Effector CD4-positive, alpha-beta T cell (primary cell): Measurements from ENCODE around the gene SLC6A3.

Experiments used
- DNase-seq: peaks from one replicate; pipeline ENCODE4 v3.0.0-alpha.2; 2020

The SLC6A3 gene

DNA sequence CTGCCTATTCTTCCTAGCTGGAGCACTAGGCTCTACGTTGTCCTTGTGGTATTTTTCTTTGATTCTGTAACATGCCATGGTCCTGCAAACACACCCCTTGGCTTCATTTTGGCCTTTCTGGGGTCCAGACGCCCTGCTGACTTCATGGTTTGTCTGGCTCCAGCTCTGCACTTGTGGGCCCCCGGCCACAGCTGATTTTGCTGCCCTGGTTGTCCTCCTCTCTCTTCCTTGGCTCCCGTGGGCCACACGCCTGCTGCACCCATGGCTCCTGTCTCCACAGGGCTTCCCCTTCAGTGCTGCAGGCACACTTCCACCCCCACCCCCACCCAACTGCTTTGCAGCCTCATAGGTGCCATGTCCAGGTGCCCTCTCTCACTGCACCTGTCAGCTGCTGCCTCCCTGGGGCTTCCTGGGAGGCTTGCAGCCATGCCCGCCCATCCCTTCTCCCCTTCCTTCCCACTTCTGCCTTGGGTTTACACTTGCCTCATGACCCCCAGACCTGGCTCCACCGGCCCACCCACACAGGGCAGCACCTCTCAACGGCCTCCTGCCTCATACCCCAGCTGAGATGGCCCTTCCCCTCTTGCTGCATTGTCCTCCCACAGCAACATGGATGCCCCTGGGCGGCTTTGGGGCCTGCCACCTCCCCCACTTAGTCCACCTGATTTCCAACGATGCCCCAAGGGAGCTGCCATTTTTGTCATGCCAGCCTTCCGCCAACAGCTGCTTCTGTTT lies 25.6 kb downstream of the SLC6A3 start:
- no peak for DNase-seq

DNA sequence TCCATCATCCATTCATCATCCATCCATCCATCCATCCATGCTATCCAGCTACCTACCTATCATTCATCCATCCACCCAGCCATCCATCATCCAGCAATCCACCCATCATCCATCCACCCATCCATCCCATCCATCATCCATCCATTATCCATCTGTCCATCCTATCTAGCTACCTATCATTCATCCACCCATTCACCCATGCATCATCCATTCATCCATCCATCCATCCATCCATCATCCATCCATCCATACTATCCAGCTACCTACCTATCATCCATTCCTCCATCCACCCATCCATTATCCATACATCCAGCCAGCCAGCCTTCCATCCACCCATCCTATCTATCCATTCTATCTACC lies 26.3 kb downstream of the SLC6A3 start:
- no peak for DNase-seq

DNA sequence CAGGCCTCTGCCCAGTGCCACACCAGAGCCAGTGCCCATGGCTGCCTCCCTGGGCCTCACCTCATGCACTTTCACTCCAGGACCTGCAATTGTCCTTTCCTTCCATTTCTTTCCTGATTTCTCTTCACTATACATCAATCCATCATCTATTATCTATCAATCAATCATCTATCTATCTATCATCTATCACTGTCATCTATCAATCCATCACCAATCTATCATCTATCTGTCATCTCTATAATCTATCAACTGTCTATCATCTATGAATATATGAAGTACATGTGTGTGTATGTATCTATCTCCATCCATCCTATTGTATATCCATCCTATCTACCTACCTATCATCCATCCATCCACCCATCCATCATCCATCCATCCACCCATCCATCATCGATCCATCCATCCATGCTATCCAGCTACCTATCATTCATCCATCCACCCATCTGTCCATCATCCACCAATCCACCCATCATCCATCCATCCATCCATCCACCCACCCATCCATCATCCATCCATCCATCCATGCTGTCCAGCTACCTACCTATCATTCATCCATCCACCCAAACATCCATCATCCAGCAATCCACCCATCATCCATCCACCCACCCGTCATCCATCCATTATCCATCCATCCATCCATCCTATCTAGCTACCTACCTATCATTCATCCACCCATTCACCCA lies 26.9 kb downstream of the SLC6A3 start:
- DNase-seq, result no peak

DNA sequence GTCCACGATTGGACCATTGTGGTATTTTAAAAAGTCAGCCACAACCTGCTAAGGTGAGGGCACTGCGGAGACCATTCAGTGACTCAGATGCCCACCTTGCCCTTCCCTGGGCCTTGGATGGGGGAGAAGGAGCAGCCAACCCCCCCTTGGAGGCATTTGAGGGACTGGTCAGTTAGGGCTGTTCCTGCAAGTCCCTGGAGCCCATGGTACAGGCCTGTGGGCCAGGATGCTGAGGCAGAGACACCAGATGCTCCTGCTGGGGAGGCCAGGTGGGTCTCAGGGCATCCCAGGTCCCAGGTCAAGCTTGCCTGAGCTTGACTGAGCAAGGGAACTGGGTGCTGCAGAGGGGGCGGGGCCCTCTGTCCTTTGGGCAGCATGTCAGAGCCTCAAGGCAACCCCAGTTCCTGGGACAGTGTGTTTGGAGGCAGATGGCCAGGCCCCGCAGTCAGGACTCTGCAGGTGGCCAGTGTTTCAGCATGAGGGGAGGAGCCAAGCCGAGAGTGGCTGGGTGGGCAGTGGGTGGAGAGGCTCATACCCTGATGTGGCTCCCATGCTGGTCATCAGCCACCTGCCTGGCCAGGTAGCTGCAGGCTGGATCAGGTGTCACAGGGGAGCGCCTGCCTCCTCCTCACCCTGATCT lies 27.5 kb downstream of the SLC6A3 start:
- no peak for DNase-seq

DNA sequence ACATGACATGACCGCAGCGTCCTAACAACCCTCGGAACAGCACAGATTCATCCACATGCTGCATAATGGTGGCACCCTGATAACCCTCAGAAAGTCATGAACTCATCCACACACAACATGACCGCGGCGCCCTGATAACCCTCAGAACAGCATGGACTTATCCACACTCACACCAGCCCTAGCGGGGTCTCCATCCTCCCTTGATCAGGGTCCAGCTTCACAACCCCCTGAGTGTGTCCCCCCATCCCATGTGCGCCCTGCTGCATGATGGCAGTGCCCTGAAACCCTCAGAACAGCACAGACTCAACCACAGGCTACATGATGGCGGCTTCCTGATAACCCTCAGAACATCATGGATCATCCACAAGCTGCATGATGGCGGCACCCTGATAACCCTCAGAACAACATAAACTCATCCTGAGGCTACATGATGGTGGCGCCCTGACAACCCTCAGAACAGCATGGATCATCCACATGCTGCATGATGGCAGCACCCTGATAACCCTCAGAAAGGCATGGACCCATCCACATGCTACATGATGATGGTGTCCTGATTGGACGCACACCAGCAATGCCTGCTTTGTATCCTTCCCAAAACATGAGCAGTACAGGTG lies 28.3 kb downstream of the SLC6A3 start:
- no peak for DNase-seq

DNA sequence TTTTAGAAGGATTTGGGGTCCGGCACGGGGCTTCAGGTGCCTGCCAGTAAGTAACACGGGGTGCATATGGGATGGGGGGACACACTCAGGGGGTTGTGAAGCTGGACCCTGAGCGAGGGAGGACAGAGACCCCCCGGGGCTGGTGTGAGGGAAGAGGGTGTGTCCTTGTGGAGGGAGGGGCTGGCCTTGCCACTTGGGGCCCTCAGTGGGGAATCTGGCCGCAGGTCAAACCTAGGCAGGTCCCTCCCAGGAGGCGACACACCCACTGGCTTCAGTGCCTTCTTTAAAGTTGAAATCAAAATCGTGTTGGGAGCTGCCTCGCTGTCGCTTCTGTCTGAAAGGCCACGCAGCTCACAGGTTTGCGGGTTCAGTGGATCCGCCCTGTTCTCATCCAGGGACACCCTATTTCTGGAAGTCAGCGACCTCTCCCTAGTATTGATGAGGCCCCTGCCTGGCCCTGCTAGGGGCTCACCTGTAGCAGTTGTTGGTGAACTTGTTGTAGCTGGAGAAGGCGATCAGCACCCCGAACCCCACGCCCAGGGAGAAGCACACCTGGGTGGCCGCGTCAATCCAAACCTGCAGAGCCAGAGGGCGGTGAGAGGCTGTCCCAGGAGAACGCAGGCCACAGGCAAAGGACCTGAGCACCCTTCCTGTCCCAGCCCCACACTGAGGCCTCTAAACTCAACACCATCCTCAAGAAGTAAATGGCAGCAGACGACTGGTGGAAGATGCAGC lies 29.4 kb downstream of the SLC6A3 start:
- DNase-seq, result no peak

DNA sequence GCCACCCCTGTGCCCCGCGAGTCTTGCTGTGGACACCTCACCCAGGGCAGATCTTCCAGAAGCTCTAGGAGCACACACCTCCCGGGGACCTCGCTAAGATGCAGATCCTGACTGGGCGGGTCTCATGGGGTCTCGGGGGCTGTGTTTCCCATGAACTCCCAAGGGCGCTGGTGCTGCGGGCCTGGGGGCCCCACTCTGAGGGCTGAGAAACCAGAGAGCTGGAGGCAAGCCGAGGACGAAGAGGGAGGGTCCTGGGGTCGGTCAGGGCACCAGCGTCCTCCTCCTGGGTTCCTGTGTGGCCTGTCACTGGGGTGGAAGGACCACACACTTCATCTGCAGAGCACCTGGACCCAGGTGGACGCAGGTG lies 30.2 kb downstream of the SLC6A3 start:
- no peak for DNase-seq

DNA sequence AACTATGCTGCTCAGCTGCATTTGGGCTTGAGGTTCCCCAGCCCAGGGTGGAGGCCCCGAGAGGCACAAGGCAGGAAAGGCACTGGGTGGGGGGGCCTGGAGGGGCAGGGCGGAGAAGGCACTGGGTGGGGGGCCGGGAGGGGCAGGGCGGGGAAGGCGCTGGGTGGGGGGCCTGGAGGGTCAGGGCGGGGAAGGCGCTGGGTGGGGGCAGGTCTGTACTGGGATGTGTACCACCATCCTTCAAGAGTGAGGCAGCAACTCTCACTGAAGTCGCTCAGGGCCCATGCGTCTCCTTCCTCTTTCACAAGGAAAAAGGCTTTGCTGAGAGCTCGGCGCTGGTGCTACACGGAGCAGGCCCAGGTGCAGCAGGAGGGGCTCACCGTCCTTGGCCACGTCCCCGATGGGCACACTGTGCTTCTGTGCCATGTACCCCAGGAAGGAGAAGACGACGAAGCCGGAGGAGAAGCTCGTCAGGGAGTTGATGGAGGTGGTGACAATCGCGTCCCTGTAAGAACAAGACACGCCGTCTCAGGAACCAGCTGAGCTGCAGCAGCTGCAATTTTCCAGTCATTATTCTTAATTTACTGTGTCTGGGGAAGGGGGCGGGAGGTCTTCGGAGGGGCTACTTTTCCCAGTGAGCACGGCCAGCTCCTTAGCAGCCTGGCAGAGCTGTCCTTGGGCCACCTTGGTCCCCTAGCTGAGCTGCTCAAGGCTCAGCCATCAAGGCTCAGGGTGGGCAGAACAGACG lies 30.8 kb downstream of the SLC6A3 start:
- DNase-seq, result no peak

DNA sequence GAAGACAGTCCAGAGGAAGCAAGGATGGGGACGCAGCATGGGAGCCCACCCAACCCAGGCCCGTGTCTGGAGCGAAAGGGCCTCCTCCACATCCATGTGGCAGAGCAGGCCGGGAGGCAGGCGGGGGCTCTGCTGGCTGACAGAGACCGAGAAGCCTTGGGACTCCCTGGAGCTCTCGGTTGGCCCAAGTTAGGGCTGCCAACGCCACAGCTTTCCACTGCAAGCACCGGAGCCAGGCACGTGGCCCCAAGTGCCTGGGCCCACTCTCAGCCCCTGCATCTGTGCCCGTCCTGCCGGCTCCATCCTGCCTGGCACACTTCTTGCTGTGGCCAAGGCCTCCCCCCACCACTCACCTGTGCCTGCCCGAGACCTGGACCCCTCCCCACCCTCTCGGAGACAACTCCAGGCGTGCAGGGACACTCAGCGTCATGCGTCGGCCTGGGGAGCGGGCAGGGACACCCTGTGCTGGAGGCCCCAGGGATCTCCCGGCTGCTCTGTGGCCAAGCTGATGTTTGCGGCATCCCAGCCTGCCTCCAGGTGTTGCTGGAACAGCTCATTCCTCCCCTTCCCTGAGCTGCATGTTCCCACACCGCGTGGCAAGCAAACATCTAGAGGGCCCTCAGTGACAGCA lies 31.5 kb downstream of the SLC6A3 start:
- DNase-seq, result no peak

DNA sequence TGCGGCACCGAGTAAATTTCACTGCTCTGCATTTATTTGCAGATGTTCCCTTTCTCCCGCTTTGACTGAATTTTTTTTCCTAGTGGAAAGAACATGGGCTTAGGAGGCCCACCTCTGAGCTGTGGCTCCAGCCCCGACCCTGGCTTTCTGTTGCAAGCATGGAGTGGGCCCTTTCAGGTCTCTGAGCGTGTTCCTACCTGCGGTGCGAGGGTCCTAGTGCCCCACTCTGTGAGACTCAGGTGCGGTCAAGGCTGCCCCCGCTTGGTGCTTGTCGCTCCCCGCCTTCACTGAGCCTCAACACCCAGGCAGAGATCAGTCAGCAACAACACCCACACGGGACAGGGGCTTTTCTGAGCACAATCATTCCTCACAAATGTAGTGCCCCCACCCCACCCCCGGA lies 32.0 kb downstream of the SLC6A3 start:
- DNase-seq, result no peak

DNA sequence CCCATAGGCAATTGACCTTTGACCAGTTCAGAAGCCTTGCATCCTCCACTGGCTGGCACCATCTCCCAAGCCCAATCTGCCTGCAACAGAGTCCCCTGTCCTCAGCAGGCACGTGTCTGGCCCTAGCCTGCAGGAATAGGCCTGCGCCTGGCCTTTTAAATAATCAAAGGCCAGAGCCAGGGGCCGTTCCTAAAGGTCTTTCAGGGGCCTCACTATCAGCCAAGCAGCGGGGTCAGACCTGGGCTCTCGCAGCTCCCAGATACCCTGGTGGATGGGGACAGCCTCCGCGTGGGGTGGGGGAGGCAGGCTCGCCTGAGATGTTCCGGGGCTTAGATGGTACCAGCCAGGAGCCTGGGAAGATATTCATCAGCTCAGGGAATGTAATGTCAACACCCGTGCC lies 32.6 kb downstream of the SLC6A3 start:
- DNase-seq, result no peak

DNA sequence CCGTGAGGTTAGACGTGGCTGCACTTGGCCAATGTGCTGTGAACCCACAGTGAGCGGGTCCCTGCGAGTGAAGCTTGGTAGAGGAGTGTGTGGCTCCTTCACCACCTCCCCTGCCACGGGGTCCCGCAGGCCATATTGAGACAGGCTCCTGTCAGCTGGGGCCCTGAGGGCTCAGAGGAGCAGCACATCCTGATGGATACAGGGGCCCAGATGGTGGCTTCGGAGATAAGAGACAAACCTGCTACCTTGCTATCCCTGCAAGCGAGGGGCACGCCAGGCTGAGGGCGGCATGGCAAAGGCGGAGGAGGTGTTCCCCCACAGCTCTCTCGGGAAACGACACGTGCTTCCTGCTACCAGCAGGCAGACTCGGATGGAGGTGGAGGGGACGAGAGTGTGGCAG lies 33.1 kb downstream of the SLC6A3 start:
- DNase-seq, result no peak

DNA sequence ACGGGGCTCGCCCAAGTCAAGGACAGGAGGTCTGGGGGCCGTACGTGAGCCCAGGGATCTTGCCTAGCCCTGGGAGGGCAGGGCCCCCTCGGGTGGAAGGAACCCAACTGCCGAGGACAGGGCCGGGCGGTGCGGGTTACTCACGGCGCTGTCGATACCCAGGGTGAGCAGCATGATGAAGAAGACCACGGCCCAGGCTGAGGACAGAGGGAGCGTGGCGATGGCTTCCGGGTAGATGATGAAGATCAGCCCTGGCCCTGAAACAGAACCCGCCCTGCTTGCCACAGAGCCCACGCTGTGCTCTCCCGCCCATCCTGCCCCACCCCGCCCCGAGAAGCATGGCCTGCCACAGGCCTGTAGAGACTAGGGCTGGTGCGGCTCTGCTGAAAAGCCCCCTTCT lies 34.1 kb downstream of the SLC6A3 start:
- DNase-seq, result no peak

DNA sequence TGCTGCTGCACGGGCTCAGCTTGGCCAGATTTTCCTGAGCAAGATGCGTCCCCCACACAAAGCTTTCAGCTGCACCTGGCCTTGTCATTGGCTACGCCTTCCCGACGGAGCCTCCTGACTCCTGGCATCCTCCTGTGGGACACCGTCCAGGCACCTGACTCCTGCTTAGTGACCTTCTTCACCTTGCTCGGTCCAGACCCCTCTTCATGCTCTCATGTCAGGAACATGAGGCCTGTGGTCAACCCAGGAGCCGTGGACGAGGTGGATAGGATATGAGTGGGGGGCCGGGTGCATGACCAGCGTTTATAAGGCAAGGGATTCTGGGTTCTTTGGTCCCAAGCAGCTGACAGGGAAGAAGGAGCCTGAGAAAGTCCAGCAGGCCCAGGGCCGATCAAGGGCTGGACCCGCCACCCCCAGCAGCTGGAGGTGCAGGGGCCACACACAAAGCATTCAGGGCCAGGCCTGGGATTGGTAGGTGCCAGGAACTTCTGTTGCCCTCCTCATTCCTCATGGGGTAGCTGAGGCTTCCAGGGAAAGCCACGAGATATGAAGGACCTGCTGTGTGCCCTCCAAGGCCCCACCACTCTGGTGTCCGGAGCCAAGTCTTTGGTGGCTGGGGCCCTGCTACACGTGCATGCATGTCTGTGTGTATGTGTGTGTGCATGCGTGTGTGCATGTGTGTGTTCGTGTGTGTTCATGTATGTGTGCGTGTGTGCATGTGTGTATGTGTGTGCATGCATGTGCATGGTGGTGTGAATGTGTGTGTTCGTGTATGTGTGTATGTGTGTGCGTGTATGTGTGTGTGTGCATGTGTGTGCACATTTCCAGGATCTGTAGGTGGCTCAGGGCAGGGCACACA lies 34.9 kb downstream of the SLC6A3 start:
- no peak for DNase-seq

DNA sequence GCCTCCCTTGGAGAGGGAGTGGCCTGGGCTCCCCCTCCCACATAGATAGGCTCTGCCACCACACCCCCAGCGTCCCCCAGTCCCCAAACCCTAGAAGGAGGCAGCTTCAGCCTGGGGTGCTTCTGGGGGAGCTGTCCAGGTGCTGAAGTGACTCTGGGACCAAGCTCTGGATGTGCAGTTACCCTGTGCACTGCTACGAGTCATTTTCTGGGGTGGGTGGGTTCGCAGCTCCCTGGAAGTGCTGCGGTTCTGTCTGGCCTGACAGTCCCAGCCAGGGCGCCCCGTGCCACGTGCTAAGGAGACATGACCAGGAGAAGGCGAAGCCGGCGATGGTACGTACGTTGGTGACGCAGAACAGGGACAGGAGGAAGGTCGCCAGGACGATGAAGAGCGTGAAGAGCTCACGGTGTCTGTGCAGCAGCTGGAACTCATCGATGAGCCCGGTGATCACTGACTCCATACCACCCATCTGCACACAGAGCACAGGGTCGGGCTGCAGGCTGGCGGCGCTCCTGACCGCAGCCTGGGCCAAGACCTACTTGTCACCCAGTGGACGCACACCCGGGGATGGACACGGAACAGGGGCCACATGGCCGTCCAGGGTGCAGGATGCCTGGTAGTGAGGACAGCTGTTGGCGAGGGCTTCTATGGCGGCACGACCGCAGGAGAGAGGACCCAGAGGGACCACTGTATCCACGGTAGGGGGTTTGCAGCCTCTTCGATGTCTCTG lies 35.7 kb downstream of the SLC6A3 start:
- no peak for DNase-seq

DNA sequence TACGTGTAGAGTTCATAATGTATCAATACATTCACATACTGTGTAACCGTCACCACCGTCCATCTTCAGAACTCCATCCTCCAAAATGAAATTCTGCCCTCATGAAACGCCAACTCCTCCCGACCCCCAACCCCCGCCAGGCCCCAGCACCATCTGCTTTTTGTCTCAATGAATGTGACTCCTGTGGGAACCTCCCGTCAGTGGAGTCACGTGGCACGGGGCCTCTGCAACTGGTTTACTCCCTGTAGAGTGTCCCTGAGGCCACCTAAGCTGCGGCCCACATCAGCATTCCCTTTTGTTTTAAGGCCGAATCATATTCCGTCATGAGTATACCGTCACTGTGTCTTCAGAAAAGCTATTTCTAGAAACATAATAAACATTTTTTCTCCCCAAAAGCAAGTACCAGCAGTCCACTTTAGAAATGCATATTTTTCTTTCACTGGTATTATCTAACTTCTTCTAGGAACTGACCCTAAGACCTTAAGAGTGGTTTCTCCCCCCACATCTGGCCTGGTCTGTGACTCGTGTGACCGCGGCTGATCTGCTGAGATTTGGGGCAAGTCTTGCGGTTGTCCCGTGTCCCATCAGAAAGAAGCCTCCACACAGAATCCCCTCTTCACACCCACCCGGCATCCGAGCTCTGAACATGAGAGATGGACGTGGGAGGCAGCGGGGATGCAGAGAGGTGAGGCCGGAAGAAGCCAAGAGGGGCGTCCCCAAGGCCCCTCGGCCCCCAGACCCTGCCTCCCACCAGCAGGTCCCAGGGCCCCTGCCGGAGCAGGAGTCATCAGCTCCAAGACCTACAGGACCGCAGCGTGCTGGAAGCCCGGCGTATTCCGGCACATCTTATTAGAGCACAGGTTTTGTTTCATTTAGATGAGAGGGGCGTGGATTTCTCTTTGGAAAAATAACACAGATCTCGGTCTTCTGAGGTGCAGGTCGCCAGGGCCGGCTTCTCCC lies 38.3 kb downstream of the SLC6A3 start:
- DNase-seq, result no peak

DNA sequence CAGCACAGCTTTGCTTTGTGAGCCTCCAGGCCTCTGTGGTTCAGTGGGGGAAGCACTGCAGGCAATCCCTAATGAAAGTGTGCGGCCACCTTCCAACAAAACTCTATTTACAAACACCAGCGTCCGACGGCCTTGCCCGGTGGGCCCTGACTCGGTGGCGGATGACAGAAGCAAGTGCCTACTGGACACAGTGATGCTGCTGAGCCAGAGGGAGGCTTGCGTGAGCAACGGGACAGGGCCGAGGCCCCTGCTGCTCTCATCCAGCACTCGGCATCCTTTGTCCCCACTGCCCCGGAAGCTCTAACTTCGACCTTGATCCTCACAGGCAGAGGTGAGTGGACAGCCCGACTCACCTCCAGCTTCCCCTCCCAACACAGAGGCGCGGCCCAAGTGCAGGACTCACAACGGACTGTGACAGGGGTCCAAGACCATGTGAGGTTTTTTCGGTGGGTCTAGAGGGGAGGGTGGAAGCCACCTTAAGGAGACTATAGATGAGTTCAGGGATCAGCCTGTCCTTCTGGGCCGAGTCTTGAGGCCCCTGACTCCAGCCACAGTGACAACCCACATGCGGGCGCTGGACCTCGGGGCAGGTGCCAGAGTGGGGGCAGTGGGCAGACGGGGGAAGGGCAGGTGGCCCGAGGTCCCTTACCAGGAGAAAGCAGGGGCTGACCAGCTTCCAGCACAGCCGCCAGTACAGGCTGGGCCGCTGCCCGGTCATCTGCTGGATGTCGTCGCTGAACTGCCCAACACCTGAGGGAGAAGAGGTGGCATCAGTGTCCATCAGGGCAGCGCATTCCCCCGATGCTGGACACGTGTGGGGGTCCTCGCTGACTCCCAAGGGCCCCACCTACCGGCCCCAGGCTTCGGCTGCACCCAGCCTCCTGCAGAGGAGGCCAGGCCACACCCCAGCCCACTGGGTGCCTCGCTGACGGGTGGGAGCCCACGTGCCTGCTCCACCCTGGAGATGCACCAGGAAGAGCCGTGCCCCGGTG lies 39.4 kb downstream of the SLC6A3 start:
- DNase-seq, result no peak

DNA sequence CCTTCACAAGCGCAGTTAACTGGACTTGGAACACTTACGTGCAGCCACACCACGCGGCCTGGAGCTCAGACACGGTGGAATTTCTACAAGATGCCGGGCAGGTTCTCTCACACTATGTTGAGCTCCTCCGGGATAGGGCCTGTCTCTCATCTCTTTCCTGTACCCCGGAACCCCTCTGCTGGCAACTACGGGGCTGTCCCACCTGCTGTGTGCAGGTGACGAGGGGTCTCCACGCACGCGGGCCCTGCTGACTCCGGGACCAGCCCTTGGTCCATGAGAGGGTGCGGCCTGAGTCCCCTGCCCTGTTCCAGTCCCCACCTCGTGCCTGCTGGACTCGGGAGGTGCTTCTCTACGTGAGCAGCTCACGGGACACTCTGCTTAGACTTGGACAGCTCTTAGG lies 40.1 kb downstream of the SLC6A3 start:
- DNase-seq, result no peak
